A549 (cell line): ENCODE results near the gene PGAP3. TPM values are rescaled to one million over a fixed set of nuclear protein-coding genes. Genes with fewer than 3 reads are reported as not detected.

Experiments
- ATAC-seq, 2 experiments: fragments of 200-7000 bp in 1 of 2; fragments of >200 bp in 1 of 2; cut with Nextera tagmentation in 1 of 2; cut with Tn5 transposase in 1 of 2; 3 replicates each; pipeline versions ENCODE4 v1.8.0 to v1.9.1; 2018 to 2020; ENCODE audit warnings: mild to moderate bottlenecking in 1 of 2, moderate library complexity in 1 of 2
- CTCF ChIA-PET: fragments of 300-600 bp; sonication (Branson Sonifier 250); formaldehyde crosslinking; extraction: SDS; loops from one replicate; lab custom pipeline; 2021; ENCODE audit warnings: antibody characterized with exemption, inconsistent platforms; lab: Yijun Ruan, JAX
- POLR2A ChIA-PET: fragments of 350-600 bp; formaldehyde crosslinking; extraction: SDS; loops from one replicate; lab custom pipeline; 2021; ENCODE audit warnings: antibody characterized with exemption, inconsistent platforms; lab: Yijun Ruan, JAX
- DNase-seq, 2 experiments: peaks; one replicate each; pipeline versions ENCODE4 v3.0.0 to v3.0.0-alpha.2; 2011 to 2016; ENCODE audit warnings: low read depth in 1 of 2, low spot score in 1 of 2
- FAIRE-seq: peaks from 2 replicates; lab custom pipeline; 2011; peaks lifted over from hg19 to GRCh38; lab: Jason Lieb, UNC
- H3K27ac ChIP-seq, 2 experiments: fragments of >200 bp; sonication (Bioruptor Twin); formaldehyde crosslinking; 3 replicates each; pipeline ENCODE4 v1.5.1; 2016 to 2017
- H3K4me1 ChIP-seq: fragments of >200 bp; sonication (Bioruptor Twin); formaldehyde crosslinking; 3 replicates; pipeline ENCODE4 v1.6.1; 2016
- H3K4me2 ChIP-seq: fragments of >200 bp; sonication (Bioruptor Twin); formaldehyde crosslinking; 3 replicates; pipeline ENCODE4 v1.6.1; 2016
- H3K4me3 ChIP-seq: fragments of >200 bp; sonication (Bioruptor Twin); formaldehyde crosslinking; 3 replicates; pipeline ENCODE4 v1.5.1; 2016
- H3K9me3 ChIP-seq: fragments of >200 bp; sonication (Bioruptor Twin); formaldehyde crosslinking; 3 replicates; pipeline ENCODE4 v1.6.1; 2016
- CBX2 ChIP-seq: fragments of 200-600 bp; sonication (generic); IDR thresholded peaks from 2 replicates; pipeline ENCODE4 v1.6.1; 2016; ENCODE audit warnings: low read depth, mild to moderate bottlenecking, borderline replicate concordance
- CBX8 ChIP-seq: fragments of 200-600 bp; sonication (generic); IDR thresholded peaks from 2 replicates; pipeline ENCODE4 v1.6.1; 2016
- CEBPB ChIP-seq, 2 experiments: fragments of >200 bp in 1 of 2; sonication (Bioruptor Twin) in 1 of 2; formaldehyde crosslinking in 1 of 2; IDR thresholded peaks; 2 replicates each; pipeline ENCODE4 v1.6.1; 2012 to 2016
- CHD2 ChIP-seq: fragments of 150-350 bp; IDR thresholded peaks from 2 replicates; pipeline ENCODE4 v1.6.1; 2014; ENCODE audit warnings: low read length; ENCODE audit not compliant: partially characterized antibody
- CHD4 ChIP-seq: fragments of 200-600 bp; sonication (generic); IDR thresholded peaks from 2 replicates; pipeline ENCODE4 v1.6.1; 2016; ENCODE audit warnings: antibody characterized with exemption, mild to moderate bottlenecking, borderline replicate concordance
- EHF ChIP-seq: fragments of 250-450 bp; sonication (Bioruptor Pico); IDR thresholded peaks from 2 replicates; pipeline ENCODE4 v1.5.0; 2020; ENCODE audit warnings: mild to moderate bottlenecking
- EP300 ChIP-seq, 2 experiments: fragments of >200 bp; sonication (Bioruptor Twin); formaldehyde crosslinking; IDR thresholded peaks; 2 replicates in 1 of 2; 3 replicates in 1 of 2; pipeline ENCODE4 v1.6.1; 2016 to 2017
- ESRRA ChIP-seq: fragments of 150-350 bp; IDR thresholded peaks from 2 replicates; pipeline ENCODE4 v1.6.1; 2014; ENCODE audit warnings: mild to moderate bottlenecking, low read length, borderline replicate concordance
- FOSB ChIP-seq: fragments of 250-450 bp; sonication (Bioruptor Pico); IDR thresholded peaks from 2 replicates; pipeline ENCODE4 v1.5.0; 2020; ENCODE audit warnings: mild to moderate bottlenecking, moderate library complexity
- FOSL2 ChIP-seq, 2 experiments: fragments of 450-650 bp in 1 of 2; fragments of >200 bp in 1 of 2; sonication (Bioruptor Twin) in 1 of 2; formaldehyde crosslinking; IDR thresholded peaks; 2 replicates each; pipeline versions ENCODE4 v1.5.0 to v1.6.1; 2016 to 2020; ENCODE audit warnings: mild to moderate bottlenecking in 1 of 2, moderate library complexity in 1 of 2
- HEYL ChIP-seq: fragments of 250-450 bp; sonication (Bioruptor Pico); IDR thresholded peaks from 2 replicates; pipeline ENCODE4 v1.8.0; 2021; ENCODE audit warnings: mild to moderate bottlenecking, moderate library complexity
- HOXB5 ChIP-seq: fragments of 250-450 bp; sonication (Bioruptor Pico); IDR thresholded peaks from 2 replicates; pipeline ENCODE4 v1.5.0; 2020; ENCODE audit warnings: mild to moderate bottlenecking, moderate library complexity
- KDM1A ChIP-seq: fragments of 200-600 bp; sonication (generic); IDR thresholded peaks from 2 replicates; pipeline ENCODE4 v1.6.1; 2016; ENCODE audit warnings: low read depth, mild to moderate bottlenecking
- MAFK ChIP-seq: fragments of 450-650 bp; IDR thresholded peaks from 2 replicates; pipeline ENCODE4 v1.6.1; 2014; ENCODE audit not compliant: partially characterized antibody
- MAZ ChIP-seq: fragments of 150-350 bp; IDR thresholded peaks from 2 replicates; pipeline ENCODE4 v1.6.1; 2014; ENCODE audit warnings: antibody characterized with exemption, low read depth, low read length, borderline replicate concordance
- MYC ChIP-seq: IDR thresholded peaks from 2 replicates; pipeline ENCODE4 v1.6.1; 2012; ENCODE audit warnings: mild to moderate bottlenecking, inconsistent platforms, low read length, improper control_type of control experiment, borderline replicate concordance
- NFE2L2 ChIP-seq: fragments of 150-350 bp; conservative IDR thresholded peaks from 2 replicates; pipeline ENCODE4 v1.6.1; 2014; ENCODE audit warnings: low read length
- NR3C1 ChIP-seq: fragments of >200 bp; sonication (Bioruptor Twin); formaldehyde crosslinking; IDR thresholded peaks from 3 replicates; pipeline ENCODE4 v1.6.1; 2017
- POLR2AphosphoS2 ChIP-seq: conservative IDR thresholded peaks from 2 replicates; pipeline ENCODE4 v1.6.1; 2012; ENCODE audit warnings: low read length, improper control_type of control experiment, inconsistent platforms
- RAD21 ChIP-seq, 2 experiments: fragments of >200 bp in 1 of 2; sonication (Bioruptor Twin) in 1 of 2; formaldehyde crosslinking in 1 of 2; IDR thresholded peaks in 1 of 2; conservative IDR thresholded peaks in 1 of 2; 2 replicates in 1 of 2; 3 replicates in 1 of 2; pipeline ENCODE4 v1.6.1; 2012 to 2018; ENCODE audit warnings: inconsistent platforms in 1 of 2
- RFX5 ChIP-seq: fragments of 450-650 bp; IDR thresholded peaks from 2 replicates; pipeline ENCODE4 v1.7.1; 2014; ENCODE audit warnings: antibody characterized with exemption, mild to moderate bottlenecking, moderate library complexity
- SREBF2 ChIP-seq: fragments of 450-650 bp; IDR thresholded peaks from 2 replicates; pipeline ENCODE4 v1.6.1; 2014; ENCODE audit warnings: mild to moderate bottlenecking, moderate library complexity
- ZSCAN20 ChIP-seq: fragments of 250-450 bp; sonication (Bioruptor Pico); IDR thresholded peaks from 2 replicates; pipeline ENCODE4 v1.8.0; 2022; ENCODE audit warnings: mild to moderate bottlenecking, moderate library complexity
- WGBS: methylation state at CpG from one replicate; pipeline ENCODE4 v1.1.6; 2017; ENCODE audit errors: missing lambda C conversion rate; 5-methylcytosine and 5-hydroxymethylcytosine counted together
- polyA plus RNA-seq, 4 experiments: library from polyadenylated mRNA; depleted of rRNA in 3 of 4; stranded (reverse); fragments of >200 nt; fragmentation: RNase III in 1 of 4; extraction: RNeasy Plus Mini Kit Qiagen cat#74134 plus additional on column Dnase treatment in 1 of 4; gene quantifications; 2 replicates in 3 of 4; 3 replicates in 1 of 4; pipeline ENCODE4 v1.2.3, GENCODE V29; 2011 to 2017
- TF ChIP-seq, protein P1 (sequence below): fragments of >200 bp; sonication (Bioruptor Twin); formaldehyde crosslinking; IDR thresholded peaks from 2 replicates; pipeline ENCODE4 v1.6.1; 2016
- TF ChIP-seq, protein P2 (sequence below): fragments of >200 bp; sonication (Bioruptor Twin); formaldehyde crosslinking; IDR thresholded peaks from 3 replicates; pipeline ENCODE4 v1.5.1; 2016
- TF ChIP-seq, protein P3 (sequence below): IDR thresholded peaks from 2 replicates; pipeline ENCODE4 v1.6.1; 2012
- TF ChIP-seq, protein P4 (sequence below): fragments of 450-650 bp; IDR thresholded peaks from 2 replicates; pipeline ENCODE4 v1.6.1; 2014; ENCODE audit warnings: antibody characterized with exemption
- TF ChIP-seq, protein P5 (sequence below): fragments of 250-450 bp; sonication (Bioruptor Pico); IDR thresholded peaks from 2 replicates; pipeline ENCODE4 v1.5.0; 2021; ENCODE audit warnings: mild to moderate bottlenecking, moderate library complexity, borderline replicate concordance

PGAP3 gene
- polyA plus RNA-seq, 2 of the 4 experiments (the other 2 are of a cell fraction): 7.3 to 8.5 TPM

DNA sequence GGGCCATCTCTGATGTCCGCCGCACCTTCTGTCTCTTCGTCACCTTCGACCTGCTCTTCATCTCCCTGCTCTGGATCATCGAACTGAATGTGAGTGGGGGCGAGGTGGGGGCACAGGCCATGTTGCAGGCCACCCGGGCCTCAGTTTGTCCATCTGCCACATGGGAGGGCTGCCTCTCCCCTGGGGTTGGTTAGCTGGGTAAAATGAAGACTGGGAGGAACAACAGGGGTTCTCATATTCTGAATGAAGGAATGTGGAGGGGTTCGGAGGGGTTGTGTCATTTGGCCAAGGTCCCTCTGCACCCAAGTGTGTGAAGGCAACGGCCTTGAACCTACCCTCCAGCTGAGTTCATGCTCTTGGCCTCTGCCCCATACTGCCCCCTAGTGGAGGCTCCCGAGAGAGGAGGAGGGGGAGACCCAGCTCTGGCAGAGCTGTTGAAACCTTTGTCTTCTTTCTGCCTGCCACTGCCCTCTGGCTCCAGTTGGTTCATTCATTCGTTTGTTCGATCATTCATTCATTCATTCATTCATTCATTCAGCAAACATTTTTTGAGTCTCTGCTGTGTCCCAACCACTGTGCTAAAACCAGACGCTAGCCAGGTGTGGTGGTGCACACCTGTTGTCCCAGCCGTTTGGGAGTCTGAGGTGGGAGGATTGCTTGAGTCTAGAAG, 34.1 kb downstream of the PGAP3 start:
- no peak overlapping the region for H3K27ac ChIP-seq
- ChIA-PET CTCF (interaction anchor here (0.7 to 48.4 kb wide), 17 partner anchors 31 to 521 kb away, joined by 3 to 1581 read pairs (median 7); partner anchors contain the start of genes ERBB2, MIEN1, NEUROD2 and PGAP3), POLR2A (interaction anchor here (1.0 kb wide), 1 partner anchor 34 kb away, joined by 3 read pairs; the partner anchor contains the start of gene PGAP3)
- TF ChIP-seq, protein P1, sequence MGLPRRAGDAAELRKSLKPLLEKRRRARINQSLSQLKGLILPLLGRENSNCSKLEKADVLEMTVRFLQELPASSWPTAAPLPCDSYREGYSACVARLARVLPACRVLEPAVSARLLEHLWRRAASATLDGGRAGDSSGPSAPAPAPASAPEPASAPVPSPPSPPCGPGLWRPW: no peak
- TF ChIP-seq KDM1A (peak; percentile 47; the same call in 1 of the 2 replicates), MAFK (no peak), CBX2 (no peak), CHD4 (no peak), MAZ (peak; percentile 72; the same call in 1 of the 2 replicates), EP300 (IDR thresholded peaks at IDR 0.05) (no peak), EHF (CRISPR knock-in tag) (no peak), RFX5 (no peak), RAD21 (conservative IDR thresholded peaks at IDR 0.05 in 1 of 2, IDR thresholded peaks at IDR 0.05 in 1 of 2) (peak; percentile 28 to 41; a peak in 3 of 5 replicates), ESRRA (0 out of 2 replicates have a peak, but pooled peaks have one; percentile 42), FOSL2 (IDR thresholded peaks at IDR 0.05) (no peak), FOSL2 (CRISPR knock-in tag; IDR thresholded peaks at IDR 0.05) (no peak)
- TF ChIP-seq, protein P2, sequence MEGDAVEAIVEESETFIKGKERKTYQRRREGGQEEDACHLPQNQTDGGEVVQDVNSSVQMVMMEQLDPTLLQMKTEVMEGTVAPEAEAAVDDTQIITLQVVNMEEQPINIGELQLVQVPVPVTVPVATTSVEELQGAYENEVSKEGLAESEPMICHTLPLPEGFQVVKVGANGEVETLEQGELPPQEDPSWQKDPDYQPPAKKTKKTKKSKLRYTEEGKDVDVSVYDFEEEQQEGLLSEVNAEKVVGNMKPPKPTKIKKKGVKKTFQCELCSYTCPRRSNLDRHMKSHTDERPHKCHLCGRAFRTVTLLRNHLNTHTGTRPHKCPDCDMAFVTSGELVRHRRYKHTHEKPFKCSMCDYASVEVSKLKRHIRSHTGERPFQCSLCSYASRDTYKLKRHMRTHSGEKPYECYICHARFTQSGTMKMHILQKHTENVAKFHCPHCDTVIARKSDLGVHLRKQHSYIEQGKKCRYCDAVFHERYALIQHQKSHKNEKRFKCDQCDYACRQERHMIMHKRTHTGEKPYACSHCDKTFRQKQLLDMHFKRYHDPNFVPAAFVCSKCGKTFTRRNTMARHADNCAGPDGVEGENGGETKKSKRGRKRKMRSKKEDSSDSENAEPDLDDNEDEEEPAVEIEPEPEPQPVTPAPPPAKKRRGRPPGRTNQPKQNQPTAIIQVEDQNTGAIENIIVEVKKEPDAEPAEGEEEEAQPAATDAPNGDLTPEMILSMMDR: peak; percentile 90
- FAIRE-seq (no peak), ATAC-seq (peak; percentile 65 to 86; a peak in 5 of 6 replicates), DNase-seq (peak; percentile 67 to 91)
- H3K4me3 ChIP-seq: no peak overlapping the region
- WGBS: 49% methylated on average over 14 of the region's 14 CpGs
- no peaks in the 10 kb centered on the region for H3K9me3 ChIP-seq
- H3K4me1 ChIP-seq: no peaks in the 10 kb centered on the region
- no peak overlapping the region for H3K4me2 ChIP-seq

DNA sequence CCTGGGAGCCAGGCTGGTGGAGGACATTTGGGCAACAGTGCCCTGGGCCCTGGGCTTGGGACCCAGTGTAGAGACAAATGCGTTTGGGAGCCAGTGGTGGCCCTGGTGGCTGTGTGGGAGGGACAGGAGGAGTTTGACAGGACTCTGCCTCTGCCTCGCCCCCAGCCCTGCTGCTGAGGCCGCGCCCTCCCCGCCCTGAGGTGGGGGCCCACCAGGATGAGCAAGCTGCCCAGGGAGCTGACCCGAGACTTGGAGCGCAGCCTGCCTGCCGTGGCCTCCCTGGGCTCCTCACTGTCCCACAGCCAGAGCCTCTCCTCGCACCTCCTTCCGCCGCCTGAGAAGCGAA, 34.6 kb downstream of the PGAP3 start:
- POLR2A ChIA-PET: interaction anchor here (1.0 kb wide), 3 partner anchors 16 to 47 kb away, joined by 3 read pairs; partner anchors contain the start of genes ERBB2 and PGAP3
- Histone ChIP-seq H3K9me3 (no peaks in the 10 kb centered on the region), H3K27ac (no peak overlapping the region), H3K4me2 (no peak overlapping the region), H3K4me1 (no peaks in the 10 kb centered on the region), H3K4me3 (no peak overlapping the region)
- TF ChIP-seq NR3C1 (no peak), SREBF2 (no peak), CBX8 (no peak), KDM1A (no peak), EP300 (IDR thresholded peaks at IDR 0.05) (no peak), ZSCAN20 (no peak), CEBPB (IDR thresholded peaks at IDR 0.05) (no peak), HEYL (CRISPR knock-in tag) (no peak), FOSB (CRISPR knock-in tag) (no peak), MYC (no peak), NFE2L2 (no peak), HOXB5 (no peak), POLR2AphosphoS2 (no peak), FOSL2 (IDR thresholded peaks at IDR 0.05) (no peak), FOSL2 (CRISPR knock-in tag; IDR thresholded peaks at IDR 0.05) (no peak), CHD4 (no peak), CHD2 (no peak)
- TF ChIP-seq, protein P3, sequence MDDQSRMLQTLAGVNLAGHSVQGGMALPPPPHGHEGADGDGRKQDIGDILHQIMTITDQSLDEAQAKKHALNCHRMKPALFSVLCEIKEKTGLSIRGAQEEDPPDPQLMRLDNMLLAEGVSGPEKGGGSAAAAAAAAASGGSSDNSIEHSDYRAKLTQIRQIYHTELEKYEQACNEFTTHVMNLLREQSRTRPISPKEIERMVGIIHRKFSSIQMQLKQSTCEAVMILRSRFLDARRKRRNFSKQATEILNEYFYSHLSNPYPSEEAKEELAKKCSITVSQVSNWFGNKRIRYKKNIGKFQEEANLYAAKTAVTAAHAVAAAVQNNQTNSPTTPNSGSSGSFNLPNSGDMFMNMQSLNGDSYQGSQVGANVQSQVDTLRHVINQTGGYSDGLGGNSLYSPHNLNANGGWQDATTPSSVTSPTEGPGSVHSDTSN: no peak
- TF ChIP-seq, protein P4, sequence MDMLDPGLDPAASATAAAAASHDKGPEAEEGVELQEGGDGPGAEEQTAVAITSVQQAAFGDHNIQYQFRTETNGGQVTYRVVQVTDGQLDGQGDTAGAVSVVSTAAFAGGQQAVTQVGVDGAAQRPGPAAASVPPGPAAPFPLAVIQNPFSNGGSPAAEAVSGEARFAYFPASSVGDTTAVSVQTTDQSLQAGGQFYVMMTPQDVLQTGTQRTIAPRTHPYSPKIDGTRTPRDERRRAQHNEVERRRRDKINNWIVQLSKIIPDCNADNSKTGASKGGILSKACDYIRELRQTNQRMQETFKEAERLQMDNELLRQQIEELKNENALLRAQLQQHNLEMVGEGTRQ: no peak
- TF ChIP-seq, protein P5, sequence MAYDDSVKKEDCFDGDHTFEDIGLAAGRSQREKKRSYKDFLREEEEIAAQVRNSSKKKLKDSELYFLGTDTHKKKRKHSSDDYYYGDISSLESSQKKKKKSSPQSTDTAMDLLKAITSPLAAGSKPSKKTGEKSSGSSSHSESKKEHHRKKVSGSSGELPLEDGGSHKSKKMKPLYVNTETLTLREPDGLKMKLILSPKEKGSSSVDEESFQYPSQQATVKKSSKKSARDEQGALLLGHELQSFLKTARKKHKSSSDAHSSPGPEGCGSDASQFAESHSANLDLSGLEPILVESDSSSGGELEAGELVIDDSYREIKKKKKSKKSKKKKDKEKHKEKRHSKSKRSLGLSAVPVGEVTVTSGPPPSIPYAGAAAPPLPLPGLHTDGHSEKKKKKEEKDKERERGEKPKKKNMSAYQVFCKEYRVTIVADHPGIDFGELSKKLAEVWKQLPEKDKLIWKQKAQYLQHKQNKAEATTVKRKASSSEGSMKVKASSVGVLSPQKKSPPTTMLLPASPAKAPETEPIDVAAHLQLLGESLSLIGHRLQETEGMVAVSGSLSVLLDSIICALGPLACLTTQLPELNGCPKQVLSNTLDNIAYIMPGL (CRISPR knock-in tag): no peak
- FAIRE-seq: no peak
- CTCF ChIA-PET: interaction anchor here (0.7 to 48.4 kb wide), 15 partner anchors 31 to 522 kb away, joined by 3 to 1581 read pairs (median 7); partner anchors contain the start of genes ERBB2, MIEN1, NEUROD2 and PGAP3
- no peak for DNase-seq
- 75% methylated on average over 10 of the region's 12 CpGs for WGBS
- peak; percentile 3 to 7; a peak in 3 of 6 replicates for ATAC-seq
